Coronary artery (tissue), 2 donors: ENCODE measurements around the gene ACADS.

ENCODE experiments used
- DNase-seq: peaks from one replicate; pipeline ENCODE4 v3.0.0-alpha.2; 2017; ENCODE audit warnings: low spot score
- H3K27ac ChIP-seq, 2 donors: fragments of 200-600 bp; sonication (generic); one replicate each; pipeline ENCODE4 v1.5.1; 2016 to 2019
- H3K4me3 ChIP-seq: fragments of 200-600 bp; sonication (generic); 2 replicates; pipeline ENCODE4 v1.5.1; 2016; ENCODE audit warnings: mild to moderate bottlenecking, moderate library complexity
- TF ChIP-seq, protein P1 (sequence below): fragments of 200-600 bp; sonication (generic); IDR thresholded peaks from one replicate; pipeline ENCODE4 v1.5.1; 2019; ENCODE audit warnings: antibody characterized with exemption

The ACADS gene

DNA sequence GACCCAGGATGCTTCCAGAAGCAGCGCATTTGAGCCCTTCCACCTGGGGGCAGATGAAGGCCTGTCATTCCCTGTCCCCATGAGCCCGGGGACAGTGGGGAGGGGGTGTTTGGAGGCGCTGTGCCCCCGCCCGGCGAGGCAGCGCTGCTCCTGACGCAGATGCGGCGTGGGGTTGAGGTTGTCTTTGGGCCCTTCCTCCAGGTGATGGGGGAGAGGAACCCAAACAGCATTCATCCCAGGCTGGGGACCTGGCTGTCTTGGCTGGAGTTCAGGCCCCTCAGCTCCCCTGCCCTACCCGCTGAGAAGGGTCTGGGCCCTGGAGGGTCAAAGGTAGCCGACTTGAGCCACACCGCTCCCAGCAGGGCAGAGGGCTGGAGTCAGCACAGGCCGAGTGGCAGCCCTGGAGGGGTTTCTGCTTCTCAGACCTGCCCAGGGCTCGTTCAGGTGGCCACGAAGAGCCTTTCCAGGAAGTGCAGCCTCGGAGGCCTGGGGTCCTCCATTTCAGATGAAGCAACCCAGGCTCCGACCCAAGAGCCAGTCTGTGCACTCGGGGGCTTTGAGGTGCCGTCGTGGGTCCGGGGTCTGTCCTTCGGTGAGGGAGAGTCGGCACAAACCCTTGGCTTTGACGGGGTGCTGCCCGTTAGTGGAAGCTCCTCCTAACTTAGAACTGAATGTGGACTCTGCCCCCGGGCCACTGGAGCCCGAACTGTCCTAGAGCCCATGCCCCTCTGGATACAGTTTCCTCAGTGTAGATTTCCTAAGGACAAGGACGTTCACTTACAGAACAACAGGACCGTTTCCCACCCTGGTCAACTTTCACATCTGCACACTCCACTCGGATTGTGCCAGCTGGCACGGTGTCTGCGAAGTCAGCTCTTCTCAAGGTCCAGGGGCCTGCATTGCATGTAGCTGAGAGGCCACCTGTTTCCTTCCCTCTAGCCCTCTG, 16.1 kb downstream of the ACADS start:
- Histone ChIP-seq H3K4me3 (no peak overlapping the region), H3K27ac (no peak overlapping the region)
- TF ChIP-seq, protein P1, sequence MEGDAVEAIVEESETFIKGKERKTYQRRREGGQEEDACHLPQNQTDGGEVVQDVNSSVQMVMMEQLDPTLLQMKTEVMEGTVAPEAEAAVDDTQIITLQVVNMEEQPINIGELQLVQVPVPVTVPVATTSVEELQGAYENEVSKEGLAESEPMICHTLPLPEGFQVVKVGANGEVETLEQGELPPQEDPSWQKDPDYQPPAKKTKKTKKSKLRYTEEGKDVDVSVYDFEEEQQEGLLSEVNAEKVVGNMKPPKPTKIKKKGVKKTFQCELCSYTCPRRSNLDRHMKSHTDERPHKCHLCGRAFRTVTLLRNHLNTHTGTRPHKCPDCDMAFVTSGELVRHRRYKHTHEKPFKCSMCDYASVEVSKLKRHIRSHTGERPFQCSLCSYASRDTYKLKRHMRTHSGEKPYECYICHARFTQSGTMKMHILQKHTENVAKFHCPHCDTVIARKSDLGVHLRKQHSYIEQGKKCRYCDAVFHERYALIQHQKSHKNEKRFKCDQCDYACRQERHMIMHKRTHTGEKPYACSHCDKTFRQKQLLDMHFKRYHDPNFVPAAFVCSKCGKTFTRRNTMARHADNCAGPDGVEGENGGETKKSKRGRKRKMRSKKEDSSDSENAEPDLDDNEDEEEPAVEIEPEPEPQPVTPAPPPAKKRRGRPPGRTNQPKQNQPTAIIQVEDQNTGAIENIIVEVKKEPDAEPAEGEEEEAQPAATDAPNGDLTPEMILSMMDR, result no peak
- DNase-seq, result no peak

GRCh38 chr12:120744922-120745493, 19.4 kb downstream of the ACADS start:
- TF ChIP-seq, protein P1, result no peak
- DNase-seq, result no peak
- H3K27ac ChIP-seq, result no peak overlapping the region
- no peak overlapping the region for H3K4me3 ChIP-seq

DNA sequence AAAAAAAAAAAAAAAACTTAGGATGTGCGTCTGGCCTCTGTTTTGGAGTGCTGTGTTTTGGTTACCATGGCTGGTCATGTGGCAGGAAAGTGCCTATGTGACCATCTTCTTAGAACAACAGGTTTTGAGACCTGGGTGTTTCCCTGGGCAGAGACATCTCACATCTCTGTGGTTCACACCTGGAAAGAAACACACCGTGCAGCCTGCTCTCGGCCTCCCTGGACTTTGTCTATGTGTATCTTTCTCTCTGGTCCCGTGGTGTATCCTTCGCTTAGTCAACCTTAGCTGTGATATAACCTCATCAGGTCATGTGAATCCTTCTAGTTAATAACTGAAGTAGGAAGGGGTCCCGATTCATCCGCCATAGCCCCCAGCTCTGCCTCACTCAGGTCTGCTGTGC, 22.6 kb downstream of the ACADS start:
- TF ChIP-seq, protein P1, result no peak
- no peak for DNase-seq
- Histone ChIP-seq H3K4me3 (no peak overlapping the region), H3K27ac (no peak overlapping the region)

DNA sequence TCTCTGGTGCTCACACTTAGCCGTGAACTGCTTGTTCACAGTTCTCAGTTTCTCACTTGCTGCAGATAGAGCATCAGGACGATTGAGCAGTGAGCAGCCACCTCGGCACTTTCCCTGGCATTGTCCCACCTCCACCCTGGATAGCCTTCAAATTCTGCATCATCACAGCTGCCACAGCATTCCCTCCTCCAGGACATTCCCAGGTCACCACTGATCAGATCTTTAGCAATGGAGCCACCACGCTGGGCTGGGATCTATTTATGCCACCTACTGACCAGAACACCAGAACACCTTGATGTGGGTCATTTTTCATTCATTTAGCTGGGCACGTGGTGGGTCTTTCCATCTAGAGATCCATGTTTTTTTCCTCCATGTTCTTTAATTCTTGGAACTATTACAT, 23.6 kb downstream of the ACADS start:
- no peak for DNase-seq
- TF ChIP-seq, protein P1, result no peak
- H3K27ac ChIP-seq, result no peak overlapping the region
- no peak overlapping the region for H3K4me3 ChIP-seq

DNA sequence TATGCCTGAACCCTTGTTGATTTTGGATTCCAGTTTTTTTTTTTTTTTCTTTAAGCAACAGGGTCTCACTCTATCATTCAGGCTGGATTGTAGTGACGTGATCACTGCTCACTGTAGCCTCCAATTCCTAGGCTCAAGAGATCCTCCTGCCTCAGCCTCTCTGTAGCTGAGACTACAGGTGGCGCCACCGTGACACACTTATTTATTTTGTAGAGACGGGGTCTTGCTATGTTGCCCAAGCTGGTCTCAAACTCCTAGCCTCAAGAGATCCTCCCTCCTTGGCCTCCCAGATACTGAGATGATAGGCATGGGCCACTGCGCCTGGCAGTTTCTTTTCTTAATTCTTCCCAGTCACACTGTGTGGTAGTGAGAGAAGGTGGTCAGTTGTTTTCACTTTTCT, 25.2 kb downstream of the ACADS start:
- DNase-seq, result no peak
- H3K27ac ChIP-seq, result no peak overlapping the region
- no peak overlapping the region for H3K4me3 ChIP-seq
- TF ChIP-seq, protein P1, result no peak

DNA sequence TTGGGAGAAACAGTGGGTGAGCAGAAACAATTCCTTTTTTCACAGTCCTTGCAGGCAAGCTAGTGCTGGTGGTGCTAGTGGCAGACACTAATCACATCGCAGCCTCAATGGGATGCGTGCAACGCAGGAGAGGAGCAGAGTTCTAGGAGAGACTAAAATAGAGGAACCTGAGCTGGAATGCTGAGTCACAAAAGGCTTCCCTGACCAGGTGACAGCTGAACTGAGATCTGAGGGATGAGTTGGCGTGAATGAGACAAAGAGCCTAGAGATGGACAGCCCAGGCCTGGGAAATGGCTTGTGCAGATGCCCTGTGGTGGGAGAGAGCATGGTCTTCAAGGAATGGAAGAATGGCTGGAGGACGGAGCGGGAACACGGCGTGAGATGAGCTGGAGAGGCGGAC, 25.8 kb downstream of the ACADS start:
- H3K27ac ChIP-seq, result no peak overlapping the region
- H3K4me3 ChIP-seq, result no peak overlapping the region
- TF ChIP-seq, protein P1, result no peak
- no peak for DNase-seq

DNA sequence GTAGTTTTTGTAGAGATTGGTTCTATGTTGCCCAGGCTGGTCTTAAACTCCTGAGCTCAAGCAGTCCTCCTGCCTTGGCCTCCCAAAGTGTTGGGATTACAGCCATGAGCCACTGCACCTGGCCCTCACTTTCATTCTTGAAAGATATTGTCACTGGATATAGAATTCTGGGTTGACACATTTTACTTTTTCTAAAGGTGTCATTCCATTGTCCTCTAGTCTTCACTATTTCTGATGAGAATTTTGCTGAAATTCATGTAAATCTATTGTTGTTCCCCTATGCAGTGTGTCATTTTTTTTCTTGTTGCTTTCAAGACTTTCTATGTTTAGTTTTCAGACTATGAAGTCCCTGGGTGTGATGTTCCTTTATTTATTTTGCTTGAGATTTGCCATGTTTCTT, 29.2 kb downstream of the ACADS start:
- TF ChIP-seq, protein P1, result no peak
- H3K27ac ChIP-seq, result no peak overlapping the region
- H3K4me3 ChIP-seq, result no peak overlapping the region
- DNase-seq, result no peak
